HG03342 (cell line): ENCODE results near the gene SPEM2.

Experiments
- ATAC-seq: cut with Tn5 transposase; IDR thresholded peaks from one replicate; pipeline ENCODE4 v1.9.1; 2021; ENCODE audit warnings: mild to moderate bottlenecking, moderate library complexity; ENCODE audit not compliant: unreplicated experiment

The SPEM2 gene

GRCh38 chr17:7440113-7440833, 14.9 kb downstream of the SPEM2 start:
- no peak for ATAC-seq

- ATAC-seq: no peak
These were observed 15.4 kb downstream of the SPEM2 start for GRCh38 chr17:7440834-7441195.

- ATAC-seq: no peak
These were observed 15.8 kb downstream of the SPEM2 start for GRCh38 chr17:7441266-7441665.

- no peak for ATAC-seq
These were observed 16.7 kb downstream of the SPEM2 start for GRCh38 chr17:7442142-7442541.

GRCh38 chr17:7443499-7444485, 18.4 kb downstream of the SPEM2 start:
- ATAC-seq: no peak

GRCh38 chr17:7444682-7445618, 19.5 kb downstream of the SPEM2 start, which contains the start of gene CHRNB1:
TSS of gene CHRNB1 (plus strand) at chr17:7445061. CDS start at chr17:7445128, 67 bp downstream.
- no peak for ATAC-seq

- no peak for ATAC-seq
These were observed 20.2 kb downstream of the SPEM2 start for GRCh38 chr17:7445619-7445968.

DNA sequence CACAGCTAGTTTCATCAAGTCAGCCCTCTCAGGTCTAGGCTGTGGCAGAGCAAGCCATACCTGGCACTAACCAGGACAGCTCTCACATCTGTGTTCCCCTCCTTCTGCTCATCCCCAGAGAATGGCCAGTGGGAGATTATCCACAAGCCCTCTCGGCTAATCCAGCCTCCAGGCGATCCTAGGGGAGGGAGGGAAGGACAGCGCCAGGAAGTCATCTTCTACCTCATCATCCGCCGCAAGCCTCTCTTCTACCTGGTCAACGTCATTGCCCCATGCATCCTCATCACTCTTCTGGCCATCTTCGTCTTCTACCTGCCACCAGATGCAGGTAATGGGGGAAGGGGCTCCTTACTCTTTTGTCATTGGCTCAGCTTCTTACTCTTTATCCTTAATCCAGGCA, 23.0 kb downstream of the SPEM2 start:
- no peak for ATAC-seq

DNA sequence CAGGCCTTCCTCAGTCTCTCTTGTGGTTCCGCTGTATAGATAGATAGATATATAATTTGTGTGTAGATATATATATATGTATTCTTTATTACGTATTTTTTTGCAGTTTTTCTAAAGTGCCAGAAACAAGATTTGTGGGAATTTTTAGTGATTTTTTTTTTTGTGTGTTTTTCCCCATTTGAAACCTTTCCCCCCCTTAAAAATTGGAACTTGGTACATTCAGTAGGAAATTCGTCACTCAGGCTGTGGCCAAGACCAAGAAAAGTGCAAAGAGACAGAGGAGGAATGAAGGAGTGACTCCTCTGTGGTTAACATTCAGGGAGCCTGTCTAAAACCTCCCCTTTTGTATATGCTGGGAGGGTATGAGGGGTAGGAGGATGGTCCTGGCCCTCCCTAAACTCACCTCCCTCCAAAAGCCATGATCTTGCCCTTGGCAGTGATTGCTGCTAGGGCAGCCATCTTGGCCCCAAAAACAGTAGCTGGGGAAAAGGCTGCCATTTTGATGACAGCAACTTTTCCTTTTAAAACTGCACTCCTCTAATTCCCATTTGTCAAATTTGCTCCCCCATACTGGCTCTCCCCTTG, 34.6 kb downstream of the SPEM2 start:
- ATAC-seq: no peak

DNA sequence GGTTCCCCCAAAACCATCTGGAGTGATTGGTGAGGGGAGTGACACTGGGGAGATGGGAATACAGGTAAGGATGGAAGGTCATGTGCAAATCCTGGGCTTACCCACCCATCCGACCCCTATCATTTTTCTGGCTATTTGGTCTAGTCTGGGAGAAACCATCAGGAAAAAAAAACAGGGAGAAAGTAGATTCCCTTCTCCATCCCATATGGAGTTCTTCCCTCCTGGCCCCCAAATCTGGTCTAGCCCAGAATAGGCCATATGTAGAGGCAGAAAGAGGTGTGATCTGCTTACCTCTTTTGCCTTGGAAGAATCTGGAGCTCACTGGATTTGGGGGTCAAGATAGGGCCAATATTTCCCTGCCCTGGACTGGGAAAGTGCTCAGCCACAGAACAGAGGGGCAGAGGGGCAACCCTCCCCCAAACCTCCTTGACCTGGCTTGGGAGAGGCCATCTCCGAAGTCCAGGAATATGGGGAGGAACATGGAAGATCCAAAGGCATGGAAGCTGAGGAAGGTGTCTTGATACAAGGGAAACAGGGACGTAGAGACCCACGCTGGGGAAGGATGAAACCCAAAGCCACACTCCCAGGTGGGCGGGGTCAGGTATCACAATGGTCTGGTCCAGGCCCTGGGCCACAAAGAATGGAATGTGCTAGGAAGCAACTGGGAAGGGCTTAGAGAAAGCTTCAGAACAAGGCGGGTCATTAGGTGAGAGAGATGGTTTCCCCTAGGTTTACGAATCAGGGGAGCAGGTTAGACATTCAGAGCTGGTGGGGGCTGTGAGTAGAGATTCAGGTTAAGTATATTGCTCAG, 35.6 kb downstream of the SPEM2 start:
- ATAC-seq: no peak

GRCh38 chr17:7462474-7463371, 37.3 kb downstream of the SPEM2 start:
- ATAC-seq: no peak

DNA sequence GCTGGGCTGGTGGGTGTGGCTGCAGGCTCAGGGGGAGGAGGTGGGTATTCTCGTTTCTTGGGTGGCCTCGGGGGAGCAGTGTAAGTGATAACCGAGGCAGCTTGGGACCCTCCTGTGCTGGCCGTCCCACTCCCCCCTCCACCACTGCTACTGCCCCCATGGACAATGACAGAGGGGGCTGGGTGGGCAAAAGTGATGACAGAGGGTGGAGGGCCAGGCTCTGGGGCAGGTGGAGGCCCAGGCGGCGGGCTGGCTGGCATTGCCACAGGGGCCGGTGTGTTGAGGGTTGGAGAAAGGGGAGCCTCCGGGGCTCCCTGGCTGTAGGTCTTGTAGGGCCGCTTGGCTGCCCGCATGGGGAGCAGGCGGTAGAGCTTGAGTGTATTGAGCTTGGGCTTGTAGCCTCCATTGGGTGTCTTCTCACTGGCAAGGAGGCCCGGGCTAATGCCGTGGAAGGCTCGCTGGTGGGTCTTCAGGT, 38.0 kb downstream of the SPEM2 start:
- ATAC-seq: no peak

- no peak for ATAC-seq
These were observed 38.7 kb downstream of the SPEM2 start for GRCh38 chr17:7464081-7464480.

DNA sequence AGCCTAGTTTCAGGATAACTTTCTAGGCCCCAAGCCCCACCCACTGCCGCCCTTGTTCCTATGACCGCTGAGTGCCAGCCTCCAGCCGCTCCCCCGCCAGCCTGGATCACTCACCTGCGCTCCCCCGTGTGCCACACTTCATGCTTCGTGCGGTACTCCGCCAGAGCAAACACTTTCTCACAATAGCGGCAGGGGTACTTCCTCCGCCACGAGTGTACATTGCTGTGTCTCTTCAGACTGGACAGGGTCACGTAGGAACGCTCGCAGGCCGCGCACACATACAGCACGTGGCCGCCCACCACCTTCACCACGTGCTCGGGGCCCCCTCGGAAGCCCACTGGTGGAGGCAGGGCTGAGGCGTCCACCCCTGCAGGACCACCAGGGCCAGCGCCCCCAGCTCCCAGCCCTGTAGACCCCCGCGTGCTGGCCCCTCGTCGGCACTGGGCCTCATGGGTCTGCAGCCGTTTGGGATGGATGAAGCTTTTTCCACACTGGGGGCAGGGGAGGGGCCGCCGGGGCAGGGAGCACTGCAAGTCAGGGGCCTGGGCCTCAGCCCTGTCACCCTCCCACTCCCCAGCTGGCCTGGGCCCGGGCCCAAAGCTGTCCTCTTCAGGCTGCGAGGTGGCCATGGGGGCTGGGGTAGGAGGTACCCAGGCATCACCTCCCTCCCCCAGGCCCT, 40.3 kb downstream of the SPEM2 start:
- no peak for ATAC-seq

DNA sequence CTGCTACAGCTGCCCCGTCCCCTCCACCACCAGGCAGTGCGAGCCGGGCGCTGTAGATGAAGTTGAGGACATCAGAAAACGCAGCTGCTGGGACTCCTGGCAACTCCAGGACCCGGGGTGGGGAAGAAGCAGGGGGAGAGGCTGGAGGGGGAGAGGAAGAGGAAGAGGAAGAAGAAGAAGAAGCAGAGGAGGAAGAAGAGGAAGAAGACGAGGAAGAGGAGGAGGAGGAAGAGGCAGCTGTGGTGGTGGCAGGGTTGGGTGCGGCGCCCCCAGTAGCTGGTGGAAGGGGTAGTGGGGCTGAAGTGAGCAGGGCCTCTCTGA, 40.9 kb downstream of the SPEM2 start:
- ATAC-seq: no peak

DNA sequence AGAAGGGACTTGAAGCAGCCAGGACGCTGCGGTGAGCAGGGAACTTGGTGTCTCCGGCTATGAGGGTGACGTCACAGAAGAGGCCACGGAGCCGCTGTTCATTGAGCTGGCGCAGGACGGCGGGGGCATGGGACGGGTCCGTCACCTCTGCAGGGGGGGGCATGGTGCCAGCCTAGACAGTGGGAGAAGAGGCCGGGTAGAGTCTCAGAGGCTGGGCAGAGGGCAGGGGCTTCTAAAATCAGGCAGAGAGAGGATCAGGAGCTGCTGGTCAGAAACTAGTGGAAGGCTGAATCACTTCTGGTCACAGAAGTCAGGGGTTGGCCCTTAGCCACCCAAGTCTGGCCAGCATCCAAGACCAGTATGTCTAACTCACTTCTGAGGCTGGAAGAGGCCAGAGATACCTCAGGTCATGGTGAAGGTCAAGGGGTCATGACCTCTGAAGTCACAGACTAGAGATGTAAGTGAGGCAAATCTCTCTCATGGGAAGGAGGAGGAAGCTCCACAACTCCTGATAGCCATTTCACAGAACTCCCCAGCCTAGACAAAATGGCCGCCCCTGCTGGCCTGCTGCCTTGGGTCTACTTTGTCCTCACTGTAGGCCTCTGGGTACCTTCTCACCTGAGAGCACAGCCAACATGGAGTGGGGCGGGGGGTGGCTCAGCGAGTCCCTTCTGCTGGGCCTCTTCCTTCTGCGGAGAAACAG, 41.4 kb downstream of the SPEM2 start:
- no peak for ATAC-seq

DNA sequence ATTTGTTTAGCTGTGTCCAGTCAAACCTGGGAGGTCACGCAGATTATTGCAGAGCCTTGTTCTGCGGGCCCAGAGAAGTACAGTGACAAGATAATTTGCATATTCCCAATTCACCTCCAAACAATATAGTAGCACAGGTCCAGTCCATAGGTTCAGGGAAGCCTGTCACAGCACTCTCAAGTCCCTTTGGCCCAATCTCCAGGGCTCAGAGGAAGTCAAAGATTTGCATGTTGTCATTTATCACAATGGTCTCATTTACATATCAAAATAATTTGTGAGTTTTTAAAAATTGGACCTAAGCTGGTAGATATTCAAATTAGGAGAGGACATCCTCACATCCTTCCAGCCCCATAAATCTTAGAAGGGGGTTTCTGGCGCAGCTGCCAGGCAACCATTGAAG, 42.1 kb downstream of the SPEM2 start:
- ATAC-seq: no peak

DNA sequence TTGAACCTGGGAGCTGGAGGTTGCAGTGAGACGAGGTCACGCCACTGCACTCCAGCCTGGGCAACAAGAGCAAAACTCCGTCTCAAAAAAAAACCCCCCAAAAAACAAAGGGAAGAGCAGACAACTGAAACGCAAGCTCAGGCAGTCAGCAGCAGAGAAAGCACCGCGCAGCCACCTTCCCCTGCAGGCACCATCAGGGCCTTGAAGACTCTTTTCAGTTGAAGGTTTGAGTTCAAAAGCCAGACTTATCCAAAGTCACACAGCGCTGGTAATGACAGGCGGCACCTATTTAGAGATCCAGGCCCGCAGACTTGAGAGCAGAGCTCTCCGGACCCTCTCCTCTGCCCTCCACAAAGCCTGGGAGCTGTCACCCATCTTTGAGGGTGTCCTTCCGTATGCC, 42.9 kb downstream of the SPEM2 start:
- no peak for ATAC-seq
